GM18868 (cell line): ENCODE measurements around the gene MRAP2.
"Not testable (repeated sequence)": the region's sequence is repeated elsewhere in the genome, so short reads cannot be mapped to it uniquely, and the experiment has no call there.

Source experiments
- ATAC-seq: cut with Tn5 transposase; IDR thresholded peaks from one replicate; pipeline ENCODE4 v1.9.1; 2021; ENCODE audit warnings: mild to moderate bottlenecking, moderate library complexity; ENCODE audit not compliant: unreplicated experiment

Gene MRAP2

GRCh38 chr6:84028350-84028749, 5.2 kb upstream of the MRAP2 start:
- ATAC-seq: no peak

GRCh38 chr6:84032000-84032399, 1.6 kb upstream of the MRAP2 start:
- ATAC-seq: not testable (repeated sequence)

GRCh38 chr6:84035484-84035883, 1.9 kb downstream of the MRAP2 start:
- ATAC-seq: no peak

- no peak for ATAC-seq
These were observed 4.0 kb downstream of the MRAP2 start for GRCh38 chr6:84037425-84038089.

- no peak for ATAC-seq
These were observed 9.0 kb downstream of the MRAP2 start for GRCh38 chr6:84042603-84043002.

- ATAC-seq: no peak
These were observed 10.0 kb downstream of the MRAP2 start for GRCh38 chr6:84043555-84043954.

- no peak for ATAC-seq
These were observed 13.2 kb downstream of the MRAP2 start for GRCh38 chr6:84046755-84047154.

- ATAC-seq: no peak
These were observed 15.0 kb downstream of the MRAP2 start for GRCh38 chr6:84048588-84048987.

- no peak for ATAC-seq
These were observed 16.8 kb downstream of the MRAP2 start for GRCh38 chr6:84050408-84050807.

- no peak for ATAC-seq
These were observed 18.8 kb downstream of the MRAP2 start for GRCh38 chr6:84052204-84052882.

- no peak for ATAC-seq
These were observed 19.3 kb downstream of the MRAP2 start for GRCh38 chr6:84052883-84053241.

- ATAC-seq: no peak
These were observed 22.1 kb downstream of the MRAP2 start for GRCh38 chr6:84055647-84056046.

GRCh38 chr6:84057908-84058307, 24.3 kb downstream of the MRAP2 start:
- no peak for ATAC-seq

- ATAC-seq: no peak
These were observed 25.5 kb downstream of the MRAP2 start for GRCh38 chr6:84059082-84059481.

- ATAC-seq: no peak
These were observed 27.6 kb downstream of the MRAP2 start for GRCh38 chr6:84061174-84061573.

GRCh38 chr6:84061613-84062398, 28.2 kb downstream of the MRAP2 start:
- ATAC-seq: no peak

GRCh38 chr6:84062519-84063154, 29.1 kb downstream of the MRAP2 start:
- ATAC-seq: no peak

GRCh38 chr6:84065693-84066290, 32.2 kb downstream of the MRAP2 start:
- no peak for ATAC-seq

GRCh38 chr6:84066536-84066935, 33.0 kb downstream of the MRAP2 start:
- no peak for ATAC-seq

GRCh38 chr6:84068873-84069272, 35.3 kb downstream of the MRAP2 start:
- not testable (repeated sequence) for ATAC-seq

GRCh38 chr6:84072442-84072997, 38.9 kb downstream of the MRAP2 start:
- no peak for ATAC-seq
